Fibroblast of skin of back (primary cell): Measurements from ENCODE around the gene PID1. TPM values are rescaled to one million over a fixed set of nuclear protein-coding genes. Genes with fewer than 3 reads are reported as not detected.

Experiments
- DNase-seq: peaks from one replicate; pipeline ENCODE4 v3.0.0-alpha.2; 2013
- polyA plus RNA-seq, 2 experiments: library from polyadenylated mRNA; unstranded; fragments of 120-200 nt; gene quantifications; one replicate each; pipeline ENCODE4 v1.2.1, GENCODE V29; 2013; ENCODE audit not compliant: insufficient read length in 2 of 2

PID1 gene
- polyA plus RNA-seq (2013, experiment 1 of 2; ENCODE audit: insufficient read length) = 0.29 TPM
- 0.23 TPM for polyA plus RNA-seq (2013, experiment 2 of 2; ENCODE audit: insufficient read length)

DNA sequence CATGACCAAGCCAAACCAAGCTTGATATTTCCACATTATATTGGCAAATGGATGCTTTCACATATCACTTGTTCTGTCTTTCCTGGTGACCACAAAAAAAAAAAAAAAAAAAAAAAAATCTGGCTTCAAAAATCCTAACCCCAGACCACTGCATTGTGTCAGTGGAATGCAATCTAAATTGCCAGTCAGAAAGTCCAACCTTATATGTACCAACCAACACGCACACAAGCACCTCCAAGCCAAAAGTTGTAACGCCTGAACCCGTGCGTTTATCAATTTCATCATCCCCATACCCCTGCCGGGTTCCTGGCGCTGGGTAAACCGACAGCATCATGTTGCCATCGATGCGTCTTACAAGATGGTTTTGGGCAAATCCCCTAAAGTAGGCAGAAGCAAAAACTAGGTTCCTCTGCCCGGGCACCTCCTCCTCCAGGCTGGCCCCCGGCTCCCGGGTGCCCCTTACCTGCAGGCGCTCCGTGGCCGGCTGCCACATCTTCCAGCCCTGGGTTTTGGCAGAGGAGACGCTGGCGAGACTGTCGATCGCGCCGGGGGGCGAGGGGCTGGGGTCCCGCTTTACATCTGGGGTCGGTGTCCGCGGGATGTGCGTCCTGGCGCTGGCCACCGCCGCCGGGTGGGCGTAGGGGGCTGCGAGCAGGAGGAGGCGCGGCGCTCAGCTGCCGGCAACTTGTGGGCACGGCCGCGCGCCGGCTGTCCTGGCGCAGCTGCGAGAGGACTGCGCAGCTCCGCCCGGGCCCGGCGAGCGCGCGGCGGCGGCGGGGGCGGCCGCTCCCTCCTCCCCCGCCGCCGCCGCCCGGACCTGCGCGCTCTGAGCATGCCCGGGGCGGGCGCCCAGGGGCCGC lies at the start of gene PID1:
TSS of gene PID1 (minus strand) at position 737 of the 860 bp plus-strand sequence. CDS start at position 493, 244 bp downstream.
- DNase-seq = peak; percentile 19

GRCh38 chr2:229319558-229319957 lies 48.5 kb upstream of the PID1 start:
- DNase-seq = no peak

DNA sequence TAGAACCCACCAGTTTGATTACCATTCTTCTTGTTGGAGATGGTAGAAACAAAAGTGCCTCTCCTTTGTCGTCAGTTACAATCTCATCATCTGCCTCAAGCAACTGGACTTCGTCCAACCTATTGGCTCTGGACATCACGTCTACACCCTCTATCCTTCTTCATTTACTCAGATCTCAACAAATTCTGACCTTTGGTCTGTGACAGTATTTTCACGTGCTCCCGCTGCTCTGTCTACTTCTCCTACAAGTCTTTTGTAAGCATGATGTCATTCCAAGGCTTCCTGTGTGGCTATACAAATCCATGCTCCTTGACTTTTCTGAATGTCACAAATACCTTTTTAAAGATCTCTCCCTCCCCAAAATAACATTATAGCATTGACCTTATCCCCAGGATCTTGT lies 43.0 kb upstream of the PID1 start:
- no peak for DNase-seq

DNA sequence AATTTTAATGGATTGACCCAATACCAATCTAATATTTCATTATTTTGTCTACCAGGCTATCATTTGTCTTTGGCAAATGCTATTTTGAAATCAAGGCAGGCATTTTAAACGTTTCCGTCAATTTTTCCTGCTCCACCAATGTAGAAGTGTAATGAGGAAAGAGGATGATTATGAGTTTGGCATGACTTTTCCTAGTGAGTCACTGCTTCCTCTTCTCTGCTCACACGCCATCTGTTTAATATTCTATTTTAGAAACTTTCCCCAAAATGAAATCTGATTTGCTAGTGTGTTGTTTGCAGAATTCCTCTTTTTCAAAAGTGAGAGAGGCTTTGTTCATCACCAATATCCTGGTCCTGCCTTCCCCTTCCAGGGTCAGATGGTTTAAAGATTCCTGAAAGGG lies 42.5 kb upstream of the PID1 start:
- DNase-seq = peak; percentile 9

- no peak for DNase-seq
Measured at GRCh38 chr2:229301237-229301636, 30.1 kb upstream of the PID1 start.

GRCh38 chr2:229300790-229301189 lies 29.7 kb upstream of the PID1 start:
- no peak for DNase-seq

GRCh38 chr2:229300371-229300770 lies 29.3 kb upstream of the PID1 start:
- DNase-seq = no peak

GRCh38 chr2:229297247-229297646 lies 26.2 kb upstream of the PID1 start:
- DNase-seq = no peak

DNA sequence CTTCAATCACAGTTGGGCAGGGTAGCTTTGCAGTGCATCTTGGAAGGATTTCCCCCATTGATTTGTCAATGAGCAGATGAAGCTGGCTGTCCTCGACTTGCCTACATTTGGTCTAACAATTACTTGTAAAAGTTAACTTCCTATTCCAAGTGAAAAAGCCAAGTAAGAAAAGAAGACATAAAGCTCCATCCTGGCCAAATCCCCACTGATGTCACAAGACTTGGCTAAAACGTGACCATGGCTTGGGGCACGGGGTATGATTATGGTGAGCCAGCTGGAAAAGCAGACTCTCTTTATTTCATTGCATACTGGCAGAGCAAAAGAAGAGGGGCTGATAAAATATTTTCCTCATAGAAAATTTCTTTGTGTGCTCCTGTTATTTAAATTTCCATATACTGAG lies 25.4 kb upstream of the PID1 start:
- no peak for DNase-seq

- DNase-seq = no peak
Measured at GRCh38 chr2:229296016-229296415, 24.9 kb upstream of the PID1 start.

DNA sequence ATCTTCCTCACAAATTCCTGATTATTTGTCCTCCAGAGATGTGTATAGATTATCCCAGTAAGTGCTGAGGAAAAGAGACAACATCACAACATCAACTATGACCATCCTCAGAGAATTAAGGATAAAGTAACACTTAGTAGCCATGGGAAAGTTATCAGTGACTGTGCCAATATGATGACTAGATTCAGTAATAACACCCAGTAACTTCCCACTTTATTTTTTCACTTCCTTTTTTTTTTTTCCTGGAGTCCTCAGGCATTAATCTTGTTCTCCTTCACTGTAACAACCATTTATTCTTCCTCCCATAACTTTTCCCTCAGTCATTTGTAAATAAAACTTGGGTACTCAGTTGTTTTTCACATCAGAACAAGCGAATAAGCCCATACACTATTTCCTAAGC lies 16.7 kb upstream of the PID1 start:
- no peak for DNase-seq

GRCh38 chr2:229282758-229283546 lies 11.9 kb upstream of the PID1 start:
- DNase-seq = peak; percentile 31

GRCh38 chr2:229279516-229279915 lies 8.4 kb upstream of the PID1 start:
- DNase-seq = no peak

DNA sequence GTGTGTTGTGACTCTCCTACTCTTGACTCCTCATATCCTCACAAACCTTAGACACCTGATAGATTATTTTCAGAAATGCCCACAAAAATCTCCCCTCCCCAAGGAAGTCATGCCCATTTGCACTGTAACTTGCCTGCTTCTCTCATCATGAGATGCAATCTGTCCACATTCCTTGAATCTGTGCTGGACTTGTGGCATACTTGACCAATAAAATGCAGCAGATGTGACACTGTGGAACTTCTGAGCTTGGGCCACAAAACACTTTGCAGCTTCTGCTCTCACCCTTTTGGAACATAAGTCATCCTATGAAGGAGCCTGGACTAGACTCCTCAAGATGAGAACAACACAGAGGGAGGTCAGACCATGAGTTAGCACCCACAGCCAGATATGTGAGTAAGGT lies 4.4 kb upstream of the PID1 start:
- DNase-seq = no peak

GRCh38 chr2:229273723-229274338 lies 2.7 kb upstream of the PID1 start:
- peak; percentile 72 for DNase-seq

GRCh38 chr2:229273006-229273722 lies 2.1 kb upstream of the PID1 start:
- DNase-seq = no peak

DNA sequence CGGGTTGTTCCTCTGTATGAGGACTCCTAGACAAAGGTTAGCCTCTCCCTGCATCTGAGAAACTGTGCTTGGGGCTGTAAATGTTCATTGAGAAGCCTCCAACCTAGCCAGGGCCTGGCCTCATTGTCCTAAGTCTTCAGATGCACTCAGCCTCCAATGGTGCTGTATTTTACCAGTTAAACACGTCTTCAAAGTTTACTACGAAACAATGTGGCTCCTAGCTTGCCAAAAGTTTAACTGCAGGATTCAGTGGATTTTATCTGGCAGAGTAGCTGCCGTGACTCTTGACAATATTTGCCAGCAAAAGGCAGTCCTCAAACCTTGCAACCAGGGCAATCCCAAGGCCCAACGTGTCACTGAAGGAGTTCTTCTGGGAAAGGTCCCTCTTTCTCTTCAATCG lies 1.1 kb downstream of the PID1 start:
- no peak for DNase-seq

- no peak for DNase-seq
Measured at GRCh38 chr2:229269146-229269545, 1.9 kb downstream of the PID1 start.

GRCh38 chr2:229268626-229269025 lies 2.5 kb downstream of the PID1 start:
- DNase-seq = peak; percentile 29

DNA sequence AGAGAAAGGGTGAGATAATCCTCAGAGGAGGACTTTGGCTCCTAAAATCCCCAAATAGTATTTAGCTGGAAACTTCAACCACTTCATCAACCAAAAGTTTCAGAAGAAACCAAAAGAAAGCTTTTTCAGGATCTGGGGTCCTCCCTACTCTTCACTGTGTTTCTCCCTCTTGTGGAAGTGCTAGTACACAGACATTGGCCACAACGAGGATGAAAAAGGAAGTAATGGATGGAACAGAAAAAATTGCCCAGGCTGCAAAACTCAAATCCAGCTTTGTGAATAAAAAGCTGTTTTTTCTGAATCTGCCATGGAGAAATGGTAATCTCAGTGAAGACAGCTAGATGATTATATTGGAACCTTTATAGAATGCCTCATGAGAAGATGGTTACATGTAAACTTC lies 4.0 kb downstream of the PID1 start:
- DNase-seq = no peak

DNA sequence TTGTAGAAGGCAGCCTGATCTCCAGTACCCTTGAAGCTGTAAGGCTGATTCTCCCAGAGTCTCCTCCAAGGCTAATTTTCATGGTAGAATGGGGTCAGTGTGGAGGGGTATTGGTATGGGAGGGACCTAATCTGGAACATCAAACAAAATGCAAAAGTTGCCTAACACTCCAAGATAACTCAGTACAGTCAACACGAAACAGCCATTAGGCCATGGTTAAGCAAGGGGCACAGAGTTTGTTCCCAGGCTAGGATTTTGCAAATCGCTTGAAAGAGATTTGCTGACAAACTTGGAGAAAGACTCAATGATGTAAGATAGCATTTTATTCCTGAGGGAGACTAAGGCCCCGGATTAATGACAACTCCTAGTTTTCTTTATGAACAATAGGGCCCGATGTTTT lies 5.4 kb downstream of the PID1 start:
- no peak for DNase-seq

GRCh38 chr2:229261599-229261998 lies 9.5 kb downstream of the PID1 start:
- DNase-seq = no peak

DNA sequence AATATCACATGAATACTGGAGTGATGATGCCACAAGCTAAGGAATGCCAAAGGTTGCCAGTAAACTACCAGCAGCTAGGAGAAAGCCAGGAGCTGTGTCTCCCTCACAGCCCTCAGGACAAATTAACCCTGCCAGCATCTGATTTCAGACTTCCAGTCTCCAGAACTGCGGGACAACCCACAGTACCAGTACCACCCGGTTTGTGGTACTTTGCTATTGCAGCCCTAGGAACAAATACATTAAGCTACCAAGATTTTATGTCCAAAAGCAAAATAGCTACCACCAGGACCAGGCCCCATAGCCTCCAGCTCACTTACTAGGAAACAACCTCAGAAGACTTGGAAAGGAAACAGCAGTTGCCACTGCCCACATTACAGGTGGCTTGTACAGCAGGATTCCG lies 10.0 kb downstream of the PID1 start:
- no peak for DNase-seq
